K562 (cell line): ENCODE data around the gene MTA2. TPM values are rescaled to one million over a fixed set of nuclear protein-coding genes. Genes with fewer than 3 reads are reported as not detected.

ENCODE experiments used
- E2F5 ChIP-seq: sonication (generic); formaldehyde crosslinking; IDR thresholded peaks from 2 replicates; pipeline ENCODE4 v1.8.0; 2022; ENCODE audit warnings: mild to moderate bottlenecking, missing genetic modification reagents
- RCOR1 ChIP-seq, 2 experiments: IDR thresholded peaks; 2 replicates each; pipeline ENCODE4 v1.6.1; 2012; ENCODE audit warnings: low read depth in 2 of 2, low read length in 2 of 2, borderline replicate concordance in 1 of 2, improper control_type of control experiment in 1 of 2
- XRCC5 ChIP-seq: fragments of 200-400 bp; formaldehyde crosslinking; IDR thresholded peaks from 2 replicates; pipeline ENCODE4 v1.6.1; 2017; ENCODE audit warnings: low read depth, mild to moderate bottlenecking, low read length
- polyA plus RNA-seq, 8 experiments: library from polyadenylated mRNA; depleted of rRNA in 4 of 8; stranded (reverse) in 5 of 8; unstranded in 3 of 8; fragments of >200 nt; fragmentation: Nextera tagmentation in 2 of 8; fragmentation: Illumina TruSeq in 1 of 8; extraction: Ambion mirVana in 2 of 8; extraction: Trizol in 1 of 8; gene quantifications; 2 replicates each; pipeline versions ENCODE4 v1.2.1 to v1.2.3, GENCODE V29; 2011 to 2014; ENCODE audit warnings: inconsistent platforms in 1 of 8, missing spikeins in 1 of 8
- total RNA-seq, 7 experiments: library from RNA; depleted of rRNA in 6 of 7; stranded (reverse); fragments of >200 nt in 6 of 7; fragmentation: Illumina TruSeq in 2 of 7; extraction: Trizol in 2 of 7; gene quantifications; 2 replicates each; pipeline versions ENCODE4 v1.2.1 to v1.2.3, GENCODE V29; 2011 to 2021; ENCODE audit warnings: low replicate concordance in 1 of 7
- TF ChIP-seq, protein P1 (sequence below): fragments of 450-650 bp; IDR thresholded peaks from 2 replicates; pipeline ENCODE4 v1.6.1; 2017; ENCODE audit warnings: mild to moderate bottlenecking, moderate library complexity

Gene MTA2
- total and polyA plus RNA-seq, 9 of the 15 experiments (the other 6 are each of a cell fraction or from before 2014, with no cell fraction given): 6.2 to 220 (median 172) TPM

DNA sequence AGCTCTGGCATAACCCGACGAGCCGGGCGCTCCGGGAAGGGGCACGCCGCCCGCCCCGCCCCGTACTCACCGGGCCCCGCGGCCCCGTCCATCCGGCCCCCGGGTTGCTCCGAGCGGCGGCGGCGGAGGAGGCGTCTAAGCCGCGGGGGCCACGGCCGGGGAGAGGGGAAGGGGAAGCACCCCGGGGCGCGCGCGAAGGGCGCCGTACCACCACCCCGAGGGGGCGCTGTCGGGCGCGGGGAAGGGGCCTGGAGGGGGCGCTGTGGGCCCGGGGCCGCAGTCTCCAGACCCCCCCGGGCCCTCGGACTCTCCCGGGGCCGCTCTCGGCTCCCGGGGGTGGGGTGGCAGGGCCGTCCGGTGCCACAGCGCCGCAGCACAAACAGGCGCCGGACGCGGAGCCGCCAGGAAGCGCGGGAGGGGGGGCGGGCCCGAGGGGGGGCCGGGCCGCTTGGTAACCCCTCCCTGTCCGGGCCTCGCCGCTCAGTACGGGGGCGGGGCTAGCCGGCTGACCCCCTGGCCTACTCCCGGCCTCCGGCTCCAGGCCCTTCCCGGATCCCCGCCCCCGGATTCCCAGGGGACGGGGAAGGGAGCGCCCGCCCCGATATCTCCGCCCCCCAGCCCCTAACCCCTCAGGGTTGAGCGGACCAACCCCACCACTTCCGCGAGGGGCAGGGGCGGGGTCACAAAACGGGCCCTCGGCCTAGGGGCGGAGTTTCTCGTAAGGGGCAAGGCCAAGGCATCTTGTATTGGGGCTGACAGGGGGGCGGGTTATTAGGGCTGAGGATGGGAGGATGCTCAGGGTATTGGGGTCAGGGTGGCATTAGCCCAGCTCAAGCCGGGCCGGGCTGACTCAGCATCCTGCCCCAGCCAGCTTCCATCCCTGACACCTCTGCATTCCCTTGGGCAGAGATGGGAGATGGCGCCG, 11.0 kb upstream of the MTA2 start, which contains the start of the genes EML3 and ROM1 (continued):
- TF ChIP-seq, protein P1, sequence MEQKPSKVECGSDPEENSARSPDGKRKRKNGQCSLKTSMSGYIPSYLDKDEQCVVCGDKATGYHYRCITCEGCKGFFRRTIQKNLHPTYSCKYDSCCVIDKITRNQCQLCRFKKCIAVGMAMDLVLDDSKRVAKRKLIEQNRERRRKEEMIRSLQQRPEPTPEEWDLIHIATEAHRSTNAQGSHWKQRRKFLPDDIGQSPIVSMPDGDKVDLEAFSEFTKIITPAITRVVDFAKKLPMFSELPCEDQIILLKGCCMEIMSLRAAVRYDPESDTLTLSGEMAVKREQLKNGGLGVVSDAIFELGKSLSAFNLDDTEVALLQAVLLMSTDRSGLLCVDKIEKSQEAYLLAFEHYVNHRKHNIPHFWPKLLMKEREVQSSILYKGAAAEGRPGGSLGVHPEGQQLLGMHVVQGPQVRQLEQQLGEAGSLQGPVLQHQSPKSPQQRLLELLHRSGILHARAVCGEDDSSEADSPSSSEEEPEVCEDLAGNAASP: no peak
- TF ChIP-seq E2F5 (CRISPR knock-in tag): no peak
- TF ChIP-seq RCOR1 (IDR thresholded peaks at IDR 0.05; ENCODE audit: borderline replicate concordance in 1 of 2, low read depth in 2 of 2, low read length in 2 of 2): peak in 1 of 2 experiments; percentile 36; a peak in 1 of 4 replicates
- 0 out of 2 replicates have a peak, but pooled peaks have one; percentile 46 for TF ChIP-seq XRCC5
